ENCODE results near the gene CYB561. TPM values are rescaled to one million over a fixed set of nuclear protein-coding genes. Genes with fewer than 3 reads are reported as not detected.

Gene CYB561
- total RNA-seq, 6 experiments from 2014 or later, result 7.4 to 21.9 (median 11.4) TPM

- DNase-seq, result peak in 1 of 3 donors; percentile 45
- TF ChIP-seq POLR2A (IDR thresholded peaks at IDR 0.05) (no peak), CTCF (IDR thresholded peaks at IDR 0.05) (no peak)
- 33% methylated on average over 14 of the region's 16 CpGs for WGBS (ENCODE audit: insufficient coverage, low coverage, low lambda C conversion rate, missing lambda C conversion rate)
- peak overlapping the region in 2 of 3 donors; percentile 61 for H3K27ac ChIP-seq
- H3K9me3 ChIP-seq, result no peaks in the 10 kb centered on the region
- H3K4me1 ChIP-seq, result peaks cover 0 to 27% (median 7%) of the 10 kb centered on the region in 4 donors
- no peaks in the 10 kb centered on the region for H3K36me3 ChIP-seq
- peak; percentile 79 to 87 (median 84) for ATAC-seq
- peak overlapping the region in 2 of 3 donors; percentile 15 to 24 for H3K4me3 ChIP-seq
- no peaks in the 10 kb centered on the region for H3K27me3 ChIP-seq
- intact Hi-C loops (cut with DNase I), result no loop called here
Observed at GRCh38 chr17:63431939-63432804, 13.9 kb downstream of the CYB561 start.

- Histone ChIP-seq H3K4me3 (peak overlapping the region in 2 of 3 donors; percentile 15 to 24), H3K27me3 (no peaks in the 10 kb centered on the region), H3K9me3 (no peaks in the 10 kb centered on the region), H3K36me3 (no peaks in the 10 kb centered on the region), H3K4me1 (peaks cover 0 to 27% (median 7%) of the 10 kb centered on the region in 4 donors), H3K27ac (peak overlapping the region in 2 of 3 donors; percentile 61)
- WGBS (ENCODE audit: insufficient coverage, low coverage, low lambda C conversion rate, missing lambda C conversion rate), result 80% methylated on average over 5 of the region's 7 CpGs
- DNase-seq (peak in 1 of 3 donors; percentile 15), ATAC-seq (no peak)
- no peak for TF ChIP-seq POLR2A (IDR thresholded peaks at IDR 0.05)
- TF ChIP-seq CTCF (IDR thresholded peaks at IDR 0.05), result no peak
- intact Hi-C loops (cut with DNase I), result no loop called here
Observed at GRCh38 chr17:63431618-63431938, 14.5 kb downstream of the CYB561 start.

- no peak overlapping the region for H3K4me3 ChIP-seq
- intact Hi-C loops (cut with DNase I), result no loop called here
- 85% methylated on average over 3 of the region's 11 CpGs for WGBS (ENCODE audit: insufficient coverage, low coverage, low lambda C conversion rate, missing lambda C conversion rate)
- H3K27me3 ChIP-seq, result no peaks in the 10 kb centered on the region
- peaks cover 0 to 21% (median 7%) of the 10 kb centered on the region in 4 donors for H3K4me1 ChIP-seq
- no peak overlapping the region for H3K27ac ChIP-seq
- DNase-seq (no peak), ATAC-seq (no peak)
- H3K36me3 ChIP-seq, result no peaks in the 10 kb centered on the region
- TF ChIP-seq POLR2A (IDR thresholded peaks at IDR 0.05), result no peak
- no peak for TF ChIP-seq CTCF (IDR thresholded peaks at IDR 0.05)
- H3K9me3 ChIP-seq, result no peaks in the 10 kb centered on the region
Observed at GRCh38 chr17:63430223-63430622, 15.9 kb downstream of the CYB561 start.

GRCh38 chr17:63429766-63430165, 16.3 kb downstream of the CYB561 start:
- DNase-seq, result no peak
- Histone ChIP-seq H3K27ac (no peak overlapping the region), H3K27me3 (no peaks in the 10 kb centered on the region), H3K9me3 (no peaks in the 10 kb centered on the region), H3K4me3 (no peak overlapping the region), H3K4me1 (peaks cover 0 to 17% (median 7%) of the 10 kb centered on the region in 4 donors), H3K36me3 (no peaks in the 10 kb centered on the region)
- TF ChIP-seq POLR2A (IDR thresholded peaks at IDR 0.05), result no peak
- TF ChIP-seq CTCF (IDR thresholded peaks at IDR 0.05), result no peak
- WGBS (ENCODE audit: insufficient coverage, low coverage, low lambda C conversion rate, missing lambda C conversion rate), result 89% methylated on average over 6 of the region's 7 CpGs
- ATAC-seq, result no peak
- intact Hi-C loops (cut with DNase I), result loop anchor here (5.0 kb wide), 3 partner anchors 48 to 183 kb away; partner anchors contain the start of gene ACE (in 1 of the 2)

All from right lobe of liver (tissue), 6 donors.